PFSK-1 (cell line): ENCODE measurements around the gene HSDL2.

Source experiments
- POLR2AphosphoS5 ChIP-seq: IDR thresholded peaks from 2 replicates; pipeline ENCODE4 v1.6.1; 2012; ENCODE audit warnings: low read depth, mild to moderate bottlenecking, control low read depth, low read length, moderate library complexity
- REST ChIP-seq, 2 experiments: IDR thresholded peaks; 2 replicates each; pipeline versions ENCODE4 v1.6.1 to v1.8.0; 2011 to 2012; ENCODE audit warnings: low read depth in 2 of 2, low read length in 2 of 2, control low read depth in 1 of 2, inconsistent platforms in 1 of 2, mild to moderate bottlenecking in 1 of 2, moderate library complexity in 1 of 2; ENCODE audit not compliant: insufficient read depth in 1 of 2
- SIN3A ChIP-seq: IDR thresholded peaks from 2 replicates; pipeline ENCODE4 v1.6.1; 2012; ENCODE audit warnings: mild to moderate bottlenecking, low read length, moderate library complexity, borderline replicate concordance; ENCODE audit not compliant: insufficient read depth
- TAF1 ChIP-seq: IDR thresholded peaks from 2 replicates; pipeline ENCODE4 v1.6.1; 2012; ENCODE audit warnings: low read length, control low read depth, borderline replicate concordance; ENCODE audit not compliant: insufficient read depth

GRCh38 chr9:112332674-112332976 lies 47.3 kb upstream of the HSDL2 start:
- TF ChIP-seq TAF1 (no peak), POLR2AphosphoS5 (no peak), REST (IDR thresholded peaks at IDR 0.05; ENCODE audit: insufficient read depth in 1 of 2, low read depth in 2 of 2, low read length in 2 of 2) (no peak), SIN3A (no peak)
